Measurements from ENCODE around the gene POU6F2. TPM values are rescaled to one million over a fixed set of nuclear protein-coding genes. Genes with fewer than 3 reads are reported as not detected.

The POU6F2 gene
- total and polyA plus RNA-seq, 2 donors (not counting 1 experiment from before 2014, with no cell fraction given) = 0.47 TPM; not detected in 1

DNA sequence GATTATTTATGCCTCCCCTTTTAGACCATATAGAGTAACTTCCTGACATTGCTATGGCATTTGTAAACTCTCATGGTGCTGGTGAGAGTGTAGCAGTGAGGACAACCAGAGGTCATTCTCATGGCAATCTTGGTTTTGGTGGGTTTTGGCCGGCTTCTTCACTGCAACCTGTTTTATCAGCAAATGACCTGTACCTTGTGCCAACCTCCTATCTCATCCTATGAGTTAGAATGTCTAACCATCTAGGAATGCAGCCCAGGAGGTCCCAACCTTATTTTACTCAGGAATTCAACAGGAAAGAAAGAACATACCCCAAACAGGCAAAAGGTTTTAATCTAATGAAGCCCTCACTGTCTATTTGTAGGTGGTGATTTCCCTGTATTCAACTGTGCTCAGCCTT, 383.1 kb downstream of the POU6F2 start:
- Mint-ChIP-seq H3K27me3 (peaks cover 14% of the 10 kb centered on the region), H3K9me3 (ENCODE audit: insufficient read depth) (no peaks in the 10 kb centered on the region), H3K4me3 (no peak overlapping the region), H3K4me1 (peaks cover 4% of the 10 kb centered on the region), H3K27ac (no peak overlapping the region)
- Histone ChIP-seq H3K9me3 (ENCODE audit: control extremely low read depth in 1 of 3, control insufficient read depth in 2 of 3, insufficient read depth in 1 of 3, low read length in 2 of 3) (no peaks in the 10 kb centered on the region), H3K4me2 (replicated peaks; ENCODE audit: low read depth, low read length, poor library complexity, severe bottlenecking) (no peak overlapping the region), H3K4me1 (ENCODE audit: control insufficient read depth in 2 of 2, insufficient read depth in 2 of 2, low read length in 2 of 2) (peaks cover 0 to 1% of the 10 kb centered on the region in 2 donors), H3K27me3 (replicated peaks in 1 of 4; ENCODE audit: control extremely low read depth in 1 of 4, control insufficient read depth in 3 of 4, insufficient read depth in 4 of 4, low read length in 3 of 4) (no peaks in the 10 kb centered on the region), H2AFZ (ENCODE audit: insufficient read depth, low read depth, low read length, poor library complexity, severe bottlenecking) (no peak overlapping the region), H3K79me2 (ENCODE audit: control insufficient read depth, insufficient read depth, low read length) (no peaks in the 10 kb centered on the region), H3K36me3 (replicated peaks in 1 of 2; ENCODE audit: control extremely low read depth in 1 of 2, control insufficient read depth in 1 of 2, extremely low read depth in 1 of 2, insufficient read depth in 2 of 2, low read length in 1 of 2) (no peaks in the 10 kb centered on the region), H3K4me3 (ENCODE audit: control extremely low read depth in 1 of 5, extremely low read depth in 1 of 5, insufficient read depth in 1 of 5, low read depth in 2 of 5, low read length in 4 of 5) (no peak overlapping the region), H4K20me1 (ENCODE audit: control insufficient read depth, insufficient read depth, low read length, poor library complexity, severe bottlenecking) (no peaks in the 10 kb centered on the region), H3K27ac (ENCODE audit: low read length in 2 of 2) (no peak overlapping the region), H3K9ac (ENCODE audit: low read length) (no peak overlapping the region)
- ATAC-seq (ENCODE audit: low read depth) (no peak), DNase-seq (no peak)
- ChIA-PET CTCF (no interaction called here), POLR2A (no interaction called here)
- TF ChIP-seq EZH2 (IDR thresholded peaks at IDR 0.05; ENCODE audit: borderline replicate concordance, insufficient read depth, low read depth, low read length, poor library complexity, severe bottlenecking) = no peak
- WGBS (ENCODE audit: insufficient coverage) = no CpG with 5 or more reads among the region's 1 CpG
- intact Hi-C loops (cut with micrococcal nuclease) = no loop called here

GRCh38 chr7:39365751-39366295, 388.1 kb downstream of the POU6F2 start:
- H3K27ac Mint-ChIP-seq = no peak overlapping the region
- Histone ChIP-seq H2AFZ (ENCODE audit: insufficient read depth, low read depth, low read length, poor library complexity, severe bottlenecking) (no peak overlapping the region), H3K36me3 (replicated peaks in 1 of 2; ENCODE audit: control extremely low read depth in 1 of 2, control insufficient read depth in 1 of 2, extremely low read depth in 1 of 2, insufficient read depth in 2 of 2, low read length in 1 of 2) (no peaks in the 10 kb centered on the region), H3K4me2 (replicated peaks; ENCODE audit: low read depth, low read length, poor library complexity, severe bottlenecking) (no peak overlapping the region), H3K4me1 (ENCODE audit: control insufficient read depth in 2 of 2, insufficient read depth in 2 of 2, low read length in 2 of 2) (no peaks in the 10 kb centered on the region), H3K9ac (ENCODE audit: low read length) (no peak overlapping the region), H3K79me2 (ENCODE audit: control insufficient read depth, insufficient read depth, low read length) (no peaks in the 10 kb centered on the region), H3K9me3 (ENCODE audit: control extremely low read depth in 1 of 3, control insufficient read depth in 2 of 3, insufficient read depth in 1 of 3, low read length in 2 of 3) (no peaks in the 10 kb centered on the region), H4K20me1 (ENCODE audit: control insufficient read depth, insufficient read depth, low read length, poor library complexity, severe bottlenecking) (no peaks in the 10 kb centered on the region), H3K4me3 (ENCODE audit: control extremely low read depth in 1 of 5, extremely low read depth in 1 of 5, insufficient read depth in 1 of 5, low read depth in 2 of 5, low read length in 4 of 5) (no peak overlapping the region), H3K27me3 (replicated peaks in 1 of 4; ENCODE audit: control extremely low read depth in 1 of 4, control insufficient read depth in 3 of 4, insufficient read depth in 4 of 4, low read length in 3 of 4) (peaks cover 0 to 3% (median 0%) of the 10 kb centered on the region in 4 experiments), H3K27ac (ENCODE audit: low read length in 2 of 2) (no peak overlapping the region)
- POLR2A ChIA-PET = no interaction called here
- H3K27me3 Mint-ChIP-seq = peaks cover 17% of the 10 kb centered on the region
- no peaks in the 10 kb centered on the region for H3K9me3 Mint-ChIP-seq (ENCODE audit: insufficient read depth)
- TF ChIP-seq, protein P1, sequence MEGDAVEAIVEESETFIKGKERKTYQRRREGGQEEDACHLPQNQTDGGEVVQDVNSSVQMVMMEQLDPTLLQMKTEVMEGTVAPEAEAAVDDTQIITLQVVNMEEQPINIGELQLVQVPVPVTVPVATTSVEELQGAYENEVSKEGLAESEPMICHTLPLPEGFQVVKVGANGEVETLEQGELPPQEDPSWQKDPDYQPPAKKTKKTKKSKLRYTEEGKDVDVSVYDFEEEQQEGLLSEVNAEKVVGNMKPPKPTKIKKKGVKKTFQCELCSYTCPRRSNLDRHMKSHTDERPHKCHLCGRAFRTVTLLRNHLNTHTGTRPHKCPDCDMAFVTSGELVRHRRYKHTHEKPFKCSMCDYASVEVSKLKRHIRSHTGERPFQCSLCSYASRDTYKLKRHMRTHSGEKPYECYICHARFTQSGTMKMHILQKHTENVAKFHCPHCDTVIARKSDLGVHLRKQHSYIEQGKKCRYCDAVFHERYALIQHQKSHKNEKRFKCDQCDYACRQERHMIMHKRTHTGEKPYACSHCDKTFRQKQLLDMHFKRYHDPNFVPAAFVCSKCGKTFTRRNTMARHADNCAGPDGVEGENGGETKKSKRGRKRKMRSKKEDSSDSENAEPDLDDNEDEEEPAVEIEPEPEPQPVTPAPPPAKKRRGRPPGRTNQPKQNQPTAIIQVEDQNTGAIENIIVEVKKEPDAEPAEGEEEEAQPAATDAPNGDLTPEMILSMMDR (IDR thresholded peaks at IDR 0.05) = no peak
- no peak for TF ChIP-seq EZH2 (IDR thresholded peaks at IDR 0.05; ENCODE audit: borderline replicate concordance, insufficient read depth, low read depth, low read length, poor library complexity, severe bottlenecking)
- no peak overlapping the region for H3K4me3 Mint-ChIP-seq
- H3K4me1 Mint-ChIP-seq = no peaks in the 10 kb centered on the region
- no CpG with 5 or more reads among the region's 1 CpG for WGBS (ENCODE audit: insufficient coverage)
- CTCF ChIA-PET = no interaction called here
- DNase-seq (no peak), ATAC-seq (ENCODE audit: low read depth) (no peak)
- intact Hi-C loops (cut with micrococcal nuclease) = no loop called here
